AG04450 (cell line): ENCODE results near the gene FAXC. TPM values are rescaled to one million over a fixed set of nuclear protein-coding genes. Genes with fewer than 3 reads are reported as not detected.

Experiments used
- CTCF ChIA-PET: fragments of 300-600, 350-600 bp; formaldehyde crosslinking; extraction: SDS; loops from one replicate; lab custom pipeline; 2022; ENCODE audit warnings: antibody characterized with exemption, inconsistent platforms; lab: Charles Lee
- POLR2A ChIA-PET: fragments of 350-600 bp; formaldehyde crosslinking; extraction: SDS; loops from one replicate; lab custom pipeline; 2021; ENCODE audit warnings: antibody characterized with exemption, inconsistent platforms; lab: Yijun Ruan, JAX
- DNase-seq: peaks from one replicate; pipeline ENCODE4 v3.0.0-alpha.2; 2011; ENCODE audit warnings: low read depth, low spot score
- H3K27ac ChIP-seq: one replicate; pipeline ENCODE4 v1.5.1; 2012; ENCODE audit warnings: low read depth, low read length, control low read depth
- H3K27me3 ChIP-seq: one replicate; pipeline ENCODE4 v1.6.0; 2012; ENCODE audit warnings: low read length; ENCODE audit not compliant: control insufficient read depth, insufficient read depth
- H3K4me3 ChIP-seq: 2 replicates; pipeline ENCODE4 v1.5.1; 2011; ENCODE audit warnings: mild to moderate bottlenecking, low read depth, low read length, control low read depth
- H3K9me3 ChIP-seq: 2 replicates; pipeline ENCODE4 v1.5.1; 2012; ENCODE audit warnings: low read length; ENCODE audit not compliant: control insufficient read depth, insufficient read depth
- polyA plus RNA-seq: library from polyadenylated mRNA; depleted of rRNA; stranded (reverse); fragments of >200 nt; gene quantifications from 2 replicates; pipeline ENCODE4 v1.2.3, GENCODE V29; 2011
- TF ChIP-seq, protein P1 (sequence below): IDR thresholded peaks from 2 replicates; pipeline ENCODE4 v1.5.1; 2011; ENCODE audit warnings: low read depth, low read length, control low read depth, inconsistent platforms

Gene FAXC
- polyA plus RNA-seq, 1 experiment = 8.4 TPM

DNA sequence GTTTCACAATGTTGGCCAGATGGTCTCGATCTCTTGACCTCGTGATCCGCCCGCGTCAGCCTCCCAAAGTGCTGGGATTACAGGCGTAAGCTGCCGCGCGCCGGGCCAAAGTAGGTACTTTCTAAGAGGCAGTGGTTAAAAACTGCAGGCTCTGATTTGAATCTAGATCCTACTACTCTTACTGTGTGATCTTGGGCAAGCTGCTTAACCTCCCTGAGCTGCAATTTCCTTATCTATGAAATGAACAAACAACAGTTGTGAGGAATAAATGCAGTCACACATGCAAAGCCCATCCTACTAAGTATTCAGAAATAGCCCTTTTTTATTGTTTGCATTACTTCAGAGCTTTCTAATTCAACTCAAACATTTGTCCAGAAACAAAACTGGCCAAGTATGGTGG lies 2.9 kb downstream of the FAXC start:
- no peak for DNase-seq
- ChIA-PET POLR2A (no interaction called here), CTCF (interaction anchor here (0.6 to 6.7 kb wide), 3 partner anchors 12 to 197 kb away, joined by 3 to 36 read pairs (median 26); no protein-coding TSS in a partner anchor)
- H3K4me3 ChIP-seq = no peak overlapping the region
- H3K9me3 ChIP-seq = no peaks in the 10 kb centered on the region; the same call in 1 of the 2 replicates
- no peak overlapping the region for H3K27ac ChIP-seq
- TF ChIP-seq, protein P1, sequence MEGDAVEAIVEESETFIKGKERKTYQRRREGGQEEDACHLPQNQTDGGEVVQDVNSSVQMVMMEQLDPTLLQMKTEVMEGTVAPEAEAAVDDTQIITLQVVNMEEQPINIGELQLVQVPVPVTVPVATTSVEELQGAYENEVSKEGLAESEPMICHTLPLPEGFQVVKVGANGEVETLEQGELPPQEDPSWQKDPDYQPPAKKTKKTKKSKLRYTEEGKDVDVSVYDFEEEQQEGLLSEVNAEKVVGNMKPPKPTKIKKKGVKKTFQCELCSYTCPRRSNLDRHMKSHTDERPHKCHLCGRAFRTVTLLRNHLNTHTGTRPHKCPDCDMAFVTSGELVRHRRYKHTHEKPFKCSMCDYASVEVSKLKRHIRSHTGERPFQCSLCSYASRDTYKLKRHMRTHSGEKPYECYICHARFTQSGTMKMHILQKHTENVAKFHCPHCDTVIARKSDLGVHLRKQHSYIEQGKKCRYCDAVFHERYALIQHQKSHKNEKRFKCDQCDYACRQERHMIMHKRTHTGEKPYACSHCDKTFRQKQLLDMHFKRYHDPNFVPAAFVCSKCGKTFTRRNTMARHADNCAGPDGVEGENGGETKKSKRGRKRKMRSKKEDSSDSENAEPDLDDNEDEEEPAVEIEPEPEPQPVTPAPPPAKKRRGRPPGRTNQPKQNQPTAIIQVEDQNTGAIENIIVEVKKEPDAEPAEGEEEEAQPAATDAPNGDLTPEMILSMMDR = no peak
- H3K27me3 ChIP-seq = peaks cover 5% of the 10 kb centered on the region

GRCh38 chr6:99345164-99345563 lies 4.3 kb downstream of the FAXC start:
- no peak overlapping the region for H3K27ac ChIP-seq
- TF ChIP-seq, protein P1 = no peak
- no peak for DNase-seq
- ChIA-PET CTCF (interaction anchor here (0.9 to 6.7 kb wide), 5 partner anchors 11 to 401 kb away, joined by 3 to 71 read pairs (median 4); no protein-coding TSS in a partner anchor), POLR2A (interaction anchor here (0.6 kb wide), 1 partner anchor 166 kb away, joined by 3 read pairs; no protein-coding TSS in a partner anchor)
- H3K27me3 ChIP-seq = no peaks in the 10 kb centered on the region
- no peaks in the 10 kb centered on the region; the same call in 1 of the 2 replicates for H3K9me3 ChIP-seq
- no peak overlapping the region for H3K4me3 ChIP-seq

DNA sequence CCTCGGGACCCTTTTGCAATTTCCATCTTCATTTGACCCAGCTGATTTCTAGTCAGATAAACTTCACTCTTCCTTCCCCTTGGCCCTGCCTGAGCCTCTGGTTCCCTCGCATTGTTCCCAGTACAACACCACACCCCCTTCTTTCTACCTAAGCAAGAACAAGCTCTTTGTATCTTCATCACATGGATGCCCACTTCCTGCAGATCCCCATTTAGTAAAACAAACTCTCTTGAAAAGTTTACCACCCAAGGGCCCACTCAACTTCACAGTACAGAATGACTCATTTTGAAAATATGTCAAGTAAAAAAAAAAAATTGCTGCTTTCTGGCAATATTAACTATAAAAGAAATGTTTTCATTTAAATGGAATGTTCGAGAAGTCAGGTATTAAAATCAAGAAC lies 5.2 kb downstream of the FAXC start:
- TF ChIP-seq, protein P1 = no peak
- Histone ChIP-seq H3K27ac (no peak overlapping the region), H3K9me3 (no peaks in the 10 kb centered on the region; the same call in 1 of the 2 replicates), H3K27me3 (no peaks in the 10 kb centered on the region), H3K4me3 (no peak overlapping the region)
- CTCF ChIA-PET = interaction anchor here (1.7 to 6.7 kb wide), 3 partner anchors 10 to 82 kb away, joined by 4 to 71 read pairs (median 36); no protein-coding TSS in a partner anchor
- DNase-seq = peak; percentile 11
- POLR2A ChIA-PET = no interaction called here

DNA sequence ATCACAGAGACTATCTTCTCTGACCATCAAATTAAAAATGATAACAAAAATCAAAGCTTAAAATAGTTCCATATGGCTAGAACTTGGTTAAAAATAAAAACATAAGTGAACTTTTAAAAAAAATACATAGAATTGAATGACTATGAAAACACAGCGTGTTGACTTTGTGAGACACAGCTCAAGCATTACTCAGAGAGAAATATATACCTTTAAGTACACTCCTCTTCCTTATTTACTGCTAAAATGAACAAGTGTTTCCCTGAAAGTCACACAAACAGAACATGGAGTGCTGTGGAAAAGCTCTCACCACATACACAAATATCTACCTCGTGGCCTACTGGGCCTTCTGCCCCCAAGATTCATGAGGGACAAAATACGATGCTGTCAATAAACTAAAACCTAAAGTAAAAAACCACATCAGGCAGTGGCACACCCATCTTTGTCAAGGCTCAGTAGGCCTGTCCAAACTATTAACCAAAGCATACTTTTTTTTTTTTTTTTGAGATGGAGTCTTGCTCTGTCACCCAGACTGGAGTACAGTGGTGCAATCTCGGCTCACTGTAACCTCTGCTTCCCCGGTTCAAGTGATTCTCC lies 7.5 kb downstream of the FAXC start:
- DNase-seq = no peak

More for the DNA sequence above, 7.5 kb downstream of the FAXC start:
- ChIA-PET POLR2A (no interaction called here), CTCF (interaction anchor here (0.6 to 6.7 kb wide), 4 partner anchors 7 to 617 kb away, joined by 3 to 71 read pairs (median 20); no protein-coding TSS in a partner anchor)
- Histone ChIP-seq H3K27ac (no peak overlapping the region), H3K27me3 (no peaks in the 10 kb centered on the region), H3K9me3 (no peaks in the 10 kb centered on the region), H3K4me3 (no peak overlapping the region)
- TF ChIP-seq, protein P1 = no peak
